Measurements from ENCODE around the gene TACSTD2. TPM values are rescaled to one million over a fixed set of nuclear protein-coding genes. Genes with fewer than 3 reads are reported as not detected.

Gene TACSTD2
- total and polyA plus RNA-seq, 2 of the 4 experiments (the other 2 are of a cell fraction), result not detected

DNA sequence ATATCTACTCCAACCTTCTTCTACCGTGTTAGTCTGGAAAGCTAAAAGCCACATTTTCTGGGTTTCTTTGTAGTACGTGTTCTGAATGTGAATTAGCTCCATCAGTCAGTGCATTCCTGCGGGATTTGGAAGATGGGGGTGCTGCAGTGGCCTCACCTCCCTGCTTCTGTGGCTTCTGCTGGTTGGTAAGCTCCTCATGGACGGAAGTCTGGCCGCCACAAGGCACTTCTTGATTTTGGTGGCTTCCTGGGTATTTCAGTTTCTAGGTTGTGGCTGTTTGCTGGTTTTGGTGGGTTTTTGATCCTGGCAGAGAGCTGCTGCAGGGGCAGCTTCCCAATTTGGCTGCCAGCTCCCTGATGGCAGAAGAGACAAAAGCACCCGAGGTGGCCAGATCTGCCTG, 20.9 kb upstream of the TACSTD2 start:
- Histone ChIP-seq H2BK20ac (ENCODE audit: low read depth, low read length) (no peak overlapping the region), H3K9me1 (ENCODE audit: insufficient read depth, low read length) (no peaks in the 10 kb centered on the region; the same call in 1 of the 2 replicates), H4K20me1 (ENCODE audit: insufficient read depth, low read length) (no peaks in the 10 kb centered on the region), H3K9me3 (ENCODE audit: control insufficient read depth, insufficient read depth, low read length) (no peaks in the 10 kb centered on the region), H3K4ac (ENCODE audit: low read depth, low read length) (no peak overlapping the region), H3K79me1 (ENCODE audit: low read depth in 1 of 2, low read length in 2 of 2) (no peaks in the 10 kb centered on the region), H4K8ac (ENCODE audit: low read depth in 2 of 2, low read length in 2 of 2) (no peak overlapping the region), H3K9ac (ENCODE audit: low read depth, low read length) (no peak overlapping the region), H2BK15ac (ENCODE audit: low read depth, low read length) (no peak overlapping the region), H3K36me3 (ENCODE audit: control insufficient read depth, insufficient read depth, low read length) (no peaks in the 10 kb centered on the region), H2AFZ (replicated peaks; ENCODE audit: low read length, poor library complexity) (no peak overlapping the region), H4K91ac (ENCODE audit: insufficient read depth, low read depth, low read length) (no peak overlapping the region), H3K27ac (ENCODE audit: insufficient read depth, low read length) (no peak overlapping the region), H3K18ac (ENCODE audit: low read depth, low read length) (no peak overlapping the region), H3K56ac (ENCODE audit: extremely low read depth, insufficient read depth, low read length) (no peak overlapping the region), H3K4me3 (ENCODE audit: insufficient read depth, low read depth, low read length) (no peak overlapping the region), H3K23ac (ENCODE audit: low read depth, low read length) (no peak overlapping the region), H3K27me3 (ENCODE audit: control insufficient read depth, insufficient read depth, low read length) (peaks cover 11% of the 10 kb centered on the region), H4K5ac (ENCODE audit: low read depth, low read length) (no peak overlapping the region), H2AK5ac (ENCODE audit: low read depth, low read length) (no peak overlapping the region), H3K4me1 (ENCODE audit: control insufficient read depth, insufficient read depth, low read length) (no peaks in the 10 kb centered on the region), H3K4me2 (ENCODE audit: low read depth, low read length) (no peak overlapping the region), H2BK120ac (ENCODE audit: low read depth, low read length) (no peak overlapping the region), H2AK9ac (replicated peaks; ENCODE audit: low read depth, low read length, poor library complexity) (no peak overlapping the region), H3K14ac (replicated peaks; ENCODE audit: low read depth, low read length) (no peak overlapping the region), H2BK5ac (ENCODE audit: low read depth, low read length, poor library complexity, severe bottlenecking) (no peak overlapping the region)
- in situ Hi-C loops (cut with MboI; ENCODE audit: low sequenced_read_pairs) (no loop called here), intact Hi-C loops (cut with micrococcal nuclease) (no loop called here), dilution Hi-C loops (cut with HindIII; ENCODE audit: low sequenced_read_pairs, unreplicated experiment) (no loop called here)
- POLR2A ChIA-PET (ENCODE audit: unreplicated experiment), result no interaction called here
- TF ChIP-seq POLR2A (IDR thresholded peaks at IDR 0.05; ENCODE audit: low read depth, low read length) (no peak), CEBPB (IDR thresholded peaks at IDR 0.05; ENCODE audit: low read depth, low read length) (no peak), FOS (IDR thresholded peaks at IDR 0.05; ENCODE audit: low read depth, low read length) (no peak), CHD1 (IDR thresholded peaks at IDR 0.05; ENCODE audit: low read depth, low read length) (no peak), MAZ (IDR thresholded peaks at IDR 0.05; ENCODE audit: borderline replicate concordance, low read depth, low read length) (no peak)
- TF ChIP-seq, protein P1, sequence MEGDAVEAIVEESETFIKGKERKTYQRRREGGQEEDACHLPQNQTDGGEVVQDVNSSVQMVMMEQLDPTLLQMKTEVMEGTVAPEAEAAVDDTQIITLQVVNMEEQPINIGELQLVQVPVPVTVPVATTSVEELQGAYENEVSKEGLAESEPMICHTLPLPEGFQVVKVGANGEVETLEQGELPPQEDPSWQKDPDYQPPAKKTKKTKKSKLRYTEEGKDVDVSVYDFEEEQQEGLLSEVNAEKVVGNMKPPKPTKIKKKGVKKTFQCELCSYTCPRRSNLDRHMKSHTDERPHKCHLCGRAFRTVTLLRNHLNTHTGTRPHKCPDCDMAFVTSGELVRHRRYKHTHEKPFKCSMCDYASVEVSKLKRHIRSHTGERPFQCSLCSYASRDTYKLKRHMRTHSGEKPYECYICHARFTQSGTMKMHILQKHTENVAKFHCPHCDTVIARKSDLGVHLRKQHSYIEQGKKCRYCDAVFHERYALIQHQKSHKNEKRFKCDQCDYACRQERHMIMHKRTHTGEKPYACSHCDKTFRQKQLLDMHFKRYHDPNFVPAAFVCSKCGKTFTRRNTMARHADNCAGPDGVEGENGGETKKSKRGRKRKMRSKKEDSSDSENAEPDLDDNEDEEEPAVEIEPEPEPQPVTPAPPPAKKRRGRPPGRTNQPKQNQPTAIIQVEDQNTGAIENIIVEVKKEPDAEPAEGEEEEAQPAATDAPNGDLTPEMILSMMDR (conservative IDR thresholded peaks at IDR 0.05; ENCODE audit: low read depth, low read length), result no peak
- 80% methylated on average over 1 of the region's 6 CpGs; no CpG with 5 or more reads in 1 of the 2 experiments for WGBS, 2 experiments (ENCODE audit: extremely low coverage in 2 of 2, insufficient read length in 1 of 2)
- DNase-seq (no peak), ATAC-seq (ENCODE audit: low read depth) (no peak)
- BruUV-seq (replicated peaks), result no TSS peak
- CTCF ChIA-PET, result no interaction called here

All from IMR-90 (cell line).